ENCODE results near the gene AGPAT3. TPM values are rescaled to one million over a fixed set of nuclear protein-coding genes. Genes with fewer than 3 reads are reported as not detected.
"Not testable (repeated sequence)": the region's sequence is repeated elsewhere in the genome, so short reads cannot be mapped to it uniquely, and the experiment has no call there.

The AGPAT3 gene
- total RNA-seq, 1 experiment from 2014 or later, result 58.3 TPM

DNA sequence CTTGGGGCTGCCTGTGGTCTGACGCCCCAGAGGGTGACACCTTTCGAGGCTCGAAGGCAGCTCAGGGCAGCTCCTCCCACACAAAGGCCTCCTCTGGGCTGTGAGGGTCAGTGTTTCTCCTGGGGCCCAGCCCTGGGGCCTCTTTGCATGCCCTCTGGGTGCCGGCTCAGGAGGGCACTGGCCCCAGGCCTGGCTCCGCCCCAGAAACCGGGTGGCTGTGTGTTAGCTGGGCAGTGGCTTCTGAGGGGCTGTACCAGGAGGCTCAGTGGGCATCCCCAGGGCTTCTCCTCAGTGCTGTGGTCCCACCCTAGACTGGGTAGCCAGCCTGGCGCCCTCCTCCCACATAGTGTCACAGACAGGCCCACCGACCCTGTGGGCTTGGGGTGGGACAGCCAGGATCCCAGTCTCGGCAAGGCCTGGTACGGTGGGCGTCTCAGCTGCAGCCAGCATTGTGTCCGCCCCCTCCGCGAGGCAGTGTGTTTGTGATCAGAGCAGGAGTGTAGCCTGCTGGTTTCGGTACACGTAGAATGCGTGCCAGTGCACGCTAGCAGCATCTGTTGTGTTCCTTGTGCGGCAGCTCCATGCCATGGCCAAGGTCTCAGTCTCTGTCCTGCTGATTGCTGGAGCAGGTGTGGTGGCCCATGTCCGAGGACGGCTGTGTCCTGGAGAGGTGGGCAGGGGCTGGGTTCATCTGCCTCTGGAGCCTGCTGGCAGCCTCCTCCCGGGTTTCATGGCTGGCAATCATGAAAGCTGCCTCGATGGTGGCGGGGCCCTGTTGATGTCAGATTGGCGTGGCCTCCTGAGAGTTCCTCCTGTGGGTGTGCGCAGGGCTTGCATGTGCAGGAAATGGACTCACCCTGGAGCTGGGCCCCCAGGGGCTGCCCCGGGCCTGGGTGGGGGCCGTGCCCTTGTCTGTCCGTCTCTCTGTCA, 47.6 kb upstream of the AGPAT3 start:
- ChIA-PET CTCF (interaction anchor here (1.2 kb wide), 1 partner anchor 10 kb away, joined by 3 read pairs; no protein-coding TSS in a partner anchor), POLR2A (no interaction called here)
- Mint-ChIP-seq H3K27me3 (ENCODE audit: insufficient read depth, unreplicated experiment) (peaks cover 11% of the 10 kb centered on the region), H3K4me1 (ENCODE audit: insufficient read depth, unreplicated experiment) (peaks cover 10% of the 10 kb centered on the region), H3K9me3 (ENCODE audit: unreplicated experiment) (no peaks in the 10 kb centered on the region), H3K36me3 (ENCODE audit: insufficient read depth, unreplicated experiment) (no peaks in the 10 kb centered on the region), H3K4me3 (ENCODE audit: unreplicated experiment) (no peak overlapping the region), H3K27ac (ENCODE audit: low read depth, unreplicated experiment) (no peak overlapping the region)
- TF ChIP-seq, protein P1, sequence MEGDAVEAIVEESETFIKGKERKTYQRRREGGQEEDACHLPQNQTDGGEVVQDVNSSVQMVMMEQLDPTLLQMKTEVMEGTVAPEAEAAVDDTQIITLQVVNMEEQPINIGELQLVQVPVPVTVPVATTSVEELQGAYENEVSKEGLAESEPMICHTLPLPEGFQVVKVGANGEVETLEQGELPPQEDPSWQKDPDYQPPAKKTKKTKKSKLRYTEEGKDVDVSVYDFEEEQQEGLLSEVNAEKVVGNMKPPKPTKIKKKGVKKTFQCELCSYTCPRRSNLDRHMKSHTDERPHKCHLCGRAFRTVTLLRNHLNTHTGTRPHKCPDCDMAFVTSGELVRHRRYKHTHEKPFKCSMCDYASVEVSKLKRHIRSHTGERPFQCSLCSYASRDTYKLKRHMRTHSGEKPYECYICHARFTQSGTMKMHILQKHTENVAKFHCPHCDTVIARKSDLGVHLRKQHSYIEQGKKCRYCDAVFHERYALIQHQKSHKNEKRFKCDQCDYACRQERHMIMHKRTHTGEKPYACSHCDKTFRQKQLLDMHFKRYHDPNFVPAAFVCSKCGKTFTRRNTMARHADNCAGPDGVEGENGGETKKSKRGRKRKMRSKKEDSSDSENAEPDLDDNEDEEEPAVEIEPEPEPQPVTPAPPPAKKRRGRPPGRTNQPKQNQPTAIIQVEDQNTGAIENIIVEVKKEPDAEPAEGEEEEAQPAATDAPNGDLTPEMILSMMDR (IDR thresholded peaks at IDR 0.05; ENCODE audit: unreplicated experiment), result no peak
- BruUV-seq (replicated peaks), result no TSS peak
- DNase-seq (ENCODE audit: unreplicated experiment), result no peak
- intact Hi-C loops (cut with micrococcal nuclease), result no loop called here

DNA sequence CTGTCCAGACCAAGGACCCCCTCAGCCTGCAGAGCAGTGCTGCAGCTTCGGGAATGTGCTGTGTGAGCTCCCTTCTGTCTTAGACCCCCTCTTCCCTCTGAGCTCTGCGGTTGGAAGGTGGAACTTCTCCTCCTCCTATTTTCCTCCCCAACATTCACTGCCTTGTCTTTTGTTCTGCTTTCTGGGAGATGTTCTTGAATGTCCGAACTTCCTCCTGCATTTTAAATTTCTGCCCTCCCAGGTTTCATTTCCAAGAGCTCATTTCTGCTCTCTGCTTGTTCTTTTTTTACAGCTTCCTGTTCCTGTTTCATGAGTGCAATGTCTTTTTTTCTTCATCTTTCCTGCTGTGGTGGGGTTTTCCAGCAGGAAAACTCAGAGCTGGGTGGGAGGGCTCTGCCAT, 46.3 kb upstream of the AGPAT3 start:
- Mint-ChIP-seq H3K9me3 (ENCODE audit: unreplicated experiment) (no peaks in the 10 kb centered on the region), H3K27ac (ENCODE audit: low read depth, unreplicated experiment) (no peak overlapping the region), H3K4me3 (ENCODE audit: unreplicated experiment) (no peak overlapping the region), H3K27me3 (ENCODE audit: insufficient read depth, unreplicated experiment) (peaks cover 11% of the 10 kb centered on the region), H3K4me1 (ENCODE audit: insufficient read depth, unreplicated experiment) (peaks cover 6% of the 10 kb centered on the region), H3K36me3 (ENCODE audit: insufficient read depth, unreplicated experiment) (no peaks in the 10 kb centered on the region)
- no peak for DNase-seq (ENCODE audit: unreplicated experiment)
- TF ChIP-seq, protein P1 (IDR thresholded peaks at IDR 0.05; ENCODE audit: unreplicated experiment), result no peak
- intact Hi-C loops (cut with micrococcal nuclease), result no loop called here
- CTCF ChIA-PET, result interaction anchor here (0.7 to 1.2 kb wide), 2 partner anchors 9 to 16 kb away, joined by 3 read pairs; no protein-coding TSS in a partner anchor
- POLR2A ChIA-PET, result interaction anchor here (0.6 kb wide), 1 partner anchor 14 kb away, joined by 3 read pairs; no protein-coding TSS in a partner anchor
- no TSS peak for BruUV-seq (replicated peaks)

DNA sequence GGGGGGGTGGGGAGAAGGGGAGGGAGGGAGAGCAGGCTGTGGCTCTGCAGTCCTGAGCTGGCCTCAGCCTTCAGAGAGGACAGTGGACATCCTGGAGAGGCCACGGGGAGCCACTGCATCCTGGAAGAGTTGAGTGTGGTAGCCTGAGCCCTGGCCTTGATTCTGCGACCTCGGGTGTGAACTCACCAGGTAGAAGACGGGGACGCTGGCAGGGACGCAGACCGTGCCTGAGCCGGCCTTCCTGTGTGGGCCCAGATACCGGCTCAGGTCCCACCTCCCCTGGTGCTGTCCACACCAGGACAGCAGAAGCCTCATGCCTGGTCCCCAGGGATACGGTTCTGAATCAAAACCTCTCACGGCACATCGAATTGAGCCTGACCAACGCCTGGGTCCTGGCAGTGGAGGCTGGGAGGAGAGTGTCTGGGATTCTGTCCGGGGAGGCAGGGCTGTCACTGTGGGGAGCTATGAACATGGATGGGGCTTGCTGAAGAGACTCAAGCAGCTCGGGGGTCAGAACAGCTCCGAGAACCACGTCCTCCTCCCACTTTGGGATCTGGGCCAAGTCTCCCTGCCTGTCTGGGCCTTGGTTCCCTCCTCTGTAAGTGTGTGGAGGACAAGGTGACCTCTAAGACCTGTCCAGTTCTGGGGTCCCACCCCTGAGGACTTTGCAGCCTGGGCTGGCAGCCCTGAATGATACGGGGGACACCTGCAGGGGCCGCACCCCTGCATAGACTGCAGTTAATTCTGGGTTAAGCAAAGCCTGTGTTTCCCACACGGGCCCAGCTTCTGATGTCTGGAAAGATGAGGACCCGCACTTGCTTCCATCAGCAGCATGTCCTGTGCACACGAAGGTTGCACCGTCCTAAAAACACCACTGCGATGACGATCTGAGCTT, 45.3 kb upstream of the AGPAT3 start:
- ChIA-PET CTCF (no interaction called here), POLR2A (no interaction called here)
- BruUV-seq (replicated peaks), result no TSS peak
- peaks cover 11% of the 10 kb centered on the region for H3K27me3 Mint-ChIP-seq (ENCODE audit: insufficient read depth, unreplicated experiment)
- H3K36me3 Mint-ChIP-seq (ENCODE audit: insufficient read depth, unreplicated experiment), result no peaks in the 10 kb centered on the region
- TF ChIP-seq, protein P1 (IDR thresholded peaks at IDR 0.05; ENCODE audit: unreplicated experiment), result no peak
- H3K9me3 Mint-ChIP-seq (ENCODE audit: unreplicated experiment), result no peaks in the 10 kb centered on the region
- peaks cover 8% of the 10 kb centered on the region for H3K4me1 Mint-ChIP-seq (ENCODE audit: insufficient read depth, unreplicated experiment)
- no peak overlapping the region for H3K27ac Mint-ChIP-seq (ENCODE audit: low read depth, unreplicated experiment)
- intact Hi-C loops (cut with micrococcal nuclease), result no loop called here
- no peak overlapping the region for H3K4me3 Mint-ChIP-seq (ENCODE audit: unreplicated experiment)
- DNase-seq (ENCODE audit: unreplicated experiment), result no peak

DNA sequence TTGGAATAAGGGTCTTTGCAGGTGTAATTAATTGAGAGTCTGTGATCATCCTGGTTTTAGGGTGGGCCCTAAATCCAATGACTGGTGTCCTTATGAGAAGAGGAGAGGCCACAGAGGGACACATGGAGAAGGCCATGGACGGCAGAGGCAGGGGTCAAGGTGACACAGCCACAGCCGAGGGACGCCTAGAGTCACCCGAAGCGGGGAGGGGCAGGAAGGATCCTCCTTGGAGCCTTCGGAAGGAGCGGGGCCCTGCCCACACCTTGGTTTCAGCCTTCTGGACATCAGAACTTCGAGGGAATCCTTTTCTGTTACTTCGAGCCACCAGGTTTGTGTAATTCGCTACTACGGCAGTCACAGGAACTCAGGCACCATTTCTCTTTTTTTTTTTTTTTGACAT, 44.6 kb upstream of the AGPAT3 start:
- TF ChIP-seq, protein P1 (IDR thresholded peaks at IDR 0.05; ENCODE audit: unreplicated experiment), result no peak
- Mint-ChIP-seq H3K27ac (ENCODE audit: low read depth, unreplicated experiment) (no peak overlapping the region), H3K36me3 (ENCODE audit: insufficient read depth, unreplicated experiment) (no peaks in the 10 kb centered on the region), H3K9me3 (ENCODE audit: unreplicated experiment) (no peaks in the 10 kb centered on the region), H3K4me3 (ENCODE audit: unreplicated experiment) (no peak overlapping the region), H3K4me1 (ENCODE audit: insufficient read depth, unreplicated experiment) (peaks cover 6% of the 10 kb centered on the region), H3K27me3 (ENCODE audit: insufficient read depth, unreplicated experiment) (peaks cover 11% of the 10 kb centered on the region)
- CTCF ChIA-PET, result no interaction called here
- DNase-seq (ENCODE audit: unreplicated experiment), result no peak
- POLR2A ChIA-PET, result no interaction called here
- BruUV-seq (replicated peaks), result no TSS peak
- intact Hi-C loops (cut with micrococcal nuclease), result no loop called here

DNA sequence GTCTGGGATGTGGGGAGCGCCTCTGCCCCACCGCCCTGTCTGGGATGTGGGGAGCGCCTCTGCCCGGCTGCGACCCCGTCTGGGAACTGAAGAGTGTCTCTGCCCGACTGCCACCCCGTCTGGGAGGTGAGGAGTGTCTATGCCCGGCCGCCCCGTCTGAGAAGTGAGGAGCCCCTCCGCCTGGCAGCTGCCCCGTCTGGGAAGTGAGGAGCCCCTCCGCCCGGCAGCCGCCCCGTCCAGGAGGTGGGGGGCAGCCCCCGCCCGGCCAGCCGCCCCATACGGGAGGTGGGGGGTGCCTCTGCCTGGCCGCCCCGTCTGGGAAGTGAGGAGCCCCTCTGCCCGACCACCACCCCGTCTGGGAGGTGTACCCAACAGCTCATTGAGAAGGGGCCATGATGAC, 42.9 kb upstream of the AGPAT3 start:
- intact Hi-C loops (cut with micrococcal nuclease); H3K36me3 Mint-ChIP-seq (ENCODE audit: insufficient read depth, unreplicated experiment); H3K27ac Mint-ChIP-seq (ENCODE audit: low read depth, unreplicated experiment); BruUV-seq (replicated peaks); CTCF ChIA-PET; POLR2A ChIA-PET; DNase-seq (ENCODE audit: unreplicated experiment); H3K9me3 Mint-ChIP-seq (ENCODE audit: unreplicated experiment); H3K4me3 Mint-ChIP-seq (ENCODE audit: unreplicated experiment): not testable (repeated sequence)
- H3K27me3 Mint-ChIP-seq (ENCODE audit: insufficient read depth, unreplicated experiment), result peaks cover 11% of the 10 kb centered on the region
- peaks cover 14% of the 10 kb centered on the region for H3K4me1 Mint-ChIP-seq (ENCODE audit: insufficient read depth, unreplicated experiment)

DNA sequence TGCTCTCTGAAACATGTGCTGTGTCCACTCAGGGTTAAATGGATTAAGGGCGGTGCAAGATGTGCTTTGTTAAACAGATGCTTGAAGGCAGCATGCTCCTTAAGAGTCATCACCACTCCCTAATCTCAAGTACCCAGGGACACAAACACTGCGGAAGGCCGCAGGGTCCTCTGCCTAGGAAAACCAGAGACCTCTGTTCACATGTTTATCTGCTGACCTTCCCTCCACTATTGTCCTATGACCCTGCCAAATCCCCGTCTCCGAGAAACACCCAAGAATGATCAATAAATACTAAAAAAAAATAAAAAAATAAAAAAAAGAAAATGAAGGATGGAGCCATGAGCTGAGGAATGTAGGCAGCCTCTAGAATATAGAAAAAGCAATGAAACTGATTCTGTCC, 42.3 kb upstream of the AGPAT3 start:
- H3K4me3 Mint-ChIP-seq (ENCODE audit: unreplicated experiment); H3K36me3 Mint-ChIP-seq (ENCODE audit: insufficient read depth, unreplicated experiment); H3K9me3 Mint-ChIP-seq (ENCODE audit: unreplicated experiment); POLR2A ChIA-PET; DNase-seq (ENCODE audit: unreplicated experiment); H3K27ac Mint-ChIP-seq (ENCODE audit: low read depth, unreplicated experiment); BruUV-seq (replicated peaks); intact Hi-C loops (cut with micrococcal nuclease): not testable (repeated sequence)
- Mint-ChIP-seq H3K4me1 (ENCODE audit: insufficient read depth, unreplicated experiment) (peaks cover 15% of the 10 kb centered on the region), H3K27me3 (ENCODE audit: insufficient read depth, unreplicated experiment) (peaks cover 11% of the 10 kb centered on the region)
- CTCF ChIA-PET, result interaction anchor here (0.7 kb wide), 1 partner anchor 95 kb away, joined by 3 read pairs; no protein-coding TSS in a partner anchor

All from MCF 10A (cell line).